DOHH2 (cell line): ENCODE measurements around the gene ABI3BP.

Source experiments
- H3F3A ChIP-seq: fragments of 200-600 bp; sonication (generic), shearing (Covaris generic); 2 replicates; pipeline ENCODE4 v1.6.0; 2016; ENCODE audit warnings: antibody characterized with exemption, mild to moderate bottlenecking; ENCODE audit not compliant: control insufficient read depth, insufficient read depth
- H3K27ac ChIP-seq: fragments of 200-600 bp; sonication (generic); 2 replicates; pipeline ENCODE4 v1.5.1; 2014; ENCODE audit warnings: low read depth, mild to moderate bottlenecking, low read length, moderate library complexity
- H3K27me3 ChIP-seq: fragments of 200-600 bp; sonication (generic); 2 replicates; pipeline ENCODE4 v1.6.1; 2014; ENCODE audit warnings: mild to moderate bottlenecking, low read length, mixed read lengths; ENCODE audit not compliant: control insufficient read depth
- H3K36me3 ChIP-seq: fragments of 200-600 bp; sonication (generic); 2 replicates; pipeline ENCODE4 v1.6.1; 2014; ENCODE audit warnings: mild to moderate bottlenecking, low read length, moderate library complexity, mixed read lengths; ENCODE audit not compliant: control insufficient read depth
- H3K4me1 ChIP-seq: fragments of 200-600 bp; sonication (generic); 2 replicates; pipeline ENCODE4 v1.6.1; 2014; ENCODE audit warnings: mild to moderate bottlenecking, low read length, mixed read lengths; ENCODE audit not compliant: control insufficient read depth
- H3K4me2 ChIP-seq: fragments of 200-600 bp; sonication (generic); 2 replicates; pipeline ENCODE4 v1.6.0; 2014; ENCODE audit warnings: mild to moderate bottlenecking, low read length, moderate library complexity
- H3K4me3 ChIP-seq: fragments of 200-600 bp; sonication (generic); 2 replicates; pipeline ENCODE4 v1.5.1; 2014; ENCODE audit warnings: mild to moderate bottlenecking, low read length, mixed read lengths
- H3K79me2 ChIP-seq: fragments of 200-600 bp; sonication (generic); 2 replicates; pipeline ENCODE4 v1.6.1; 2014; ENCODE audit warnings: mild to moderate bottlenecking, low read length, mixed read lengths; ENCODE audit not compliant: control insufficient read depth
- H3K9me2 ChIP-seq: fragments of 200-600 bp; sonication (generic); replicated peaks from 2 replicates; pipeline ENCODE4 v1.6.1; 2014; ENCODE audit warnings: mild to moderate bottlenecking, low read length, mixed read lengths; ENCODE audit not compliant: control insufficient read depth
- H3K9me3 ChIP-seq: fragments of 200-600 bp; sonication (generic); 2 replicates; pipeline ENCODE4 v1.6.1; 2014; ENCODE audit warnings: antibody characterized with exemption, low read length, mixed read lengths; ENCODE audit not compliant: control insufficient read depth, insufficient read depth
- H4K20me1 ChIP-seq: fragments of 200-600 bp; sonication (generic); 2 replicates; pipeline ENCODE4 v1.6.0; 2014; ENCODE audit warnings: low read depth, mild to moderate bottlenecking, antibody characterized with exemption, low read length, moderate library complexity; ENCODE audit not compliant: control insufficient read depth, insufficient read depth
- CTCF ChIP-seq: fragments of 200-600 bp; sonication (generic); IDR thresholded peaks from one replicate; pipeline ENCODE4 v1.5.1; 2014; ENCODE audit warnings: antibody characterized with exemption, mild to moderate bottlenecking, low read depth, low read length; ENCODE audit not compliant: poor library complexity, severe bottlenecking
- EZH2phosphoT487 ChIP-seq: fragments of 200-600 bp; sonication (generic); IDR thresholded peaks from 2 replicates; pipeline ENCODE4 v1.6.1; 2017; ENCODE audit warnings: borderline replicate concordance, mild to moderate bottlenecking, antibody characterized with exemption, low read length, moderate library complexity, mixed read lengths

The ABI3BP gene

DNA sequence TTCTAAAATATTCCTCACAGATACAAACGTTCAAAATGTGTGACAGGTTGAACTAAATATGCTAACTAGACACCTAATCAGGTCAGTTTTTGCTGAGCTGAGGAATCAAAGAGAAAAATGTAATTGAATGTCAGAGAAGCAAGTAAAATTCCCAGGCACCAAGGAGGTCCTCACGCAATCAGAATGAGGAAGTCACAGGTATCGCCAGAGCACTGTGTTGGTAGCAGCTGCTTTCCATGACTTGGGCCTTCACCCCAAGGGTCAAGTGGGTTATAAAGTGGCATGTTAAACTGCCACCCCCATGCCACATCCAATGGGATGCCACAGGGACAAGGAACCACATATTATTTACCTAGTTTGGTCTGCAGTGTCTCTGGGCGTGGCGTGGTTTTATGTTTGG lies 158.9 kb downstream of the ABI3BP start:
- Histone ChIP-seq H3F3A (no peaks in the 10 kb centered on the region), H3K9me3 (no peaks in the 10 kb centered on the region), H3K27ac (no peak overlapping the region), H3K27me3 (0 out of 2 replicates have a peak, but pooled peaks cover 4% of the 10 kb centered on the region), H3K9me2 (no peaks in the 10 kb centered on the region), H3K4me3 (no peak overlapping the region), H3K79me2 (no peaks in the 10 kb centered on the region), H4K20me1 (no peaks in the 10 kb centered on the region), H3K4me1 (no peaks in the 10 kb centered on the region), H3K36me3 (no peaks in the 10 kb centered on the region), H3K4me2 (no peak overlapping the region)
- TF ChIP-seq CTCF, result no peak
- no peak for TF ChIP-seq EZH2phosphoT487

GRCh38 chr3:100833483-100833882 lies 159.7 kb downstream of the ABI3BP start:
- TF ChIP-seq EZH2phosphoT487 (no peak), CTCF (no peak)
- H3K4me3 ChIP-seq, result no peak overlapping the region
- no peaks in the 10 kb centered on the region for H3K36me3 ChIP-seq
- no peaks in the 10 kb centered on the region for H3K4me1 ChIP-seq
- H3F3A ChIP-seq, result no peaks in the 10 kb centered on the region
- no peaks in the 10 kb centered on the region for H3K79me2 ChIP-seq
- H3K4me2 ChIP-seq, result no peak overlapping the region
- no peaks in the 10 kb centered on the region for H3K9me2 ChIP-seq
- H3K27me3 ChIP-seq, result peaks cover 4% of the 10 kb centered on the region; the same call in 1 of the 2 replicates
- no peaks in the 10 kb centered on the region for H4K20me1 ChIP-seq
- no peak overlapping the region for H3K27ac ChIP-seq
- H3K9me3 ChIP-seq, result no peaks in the 10 kb centered on the region

DNA sequence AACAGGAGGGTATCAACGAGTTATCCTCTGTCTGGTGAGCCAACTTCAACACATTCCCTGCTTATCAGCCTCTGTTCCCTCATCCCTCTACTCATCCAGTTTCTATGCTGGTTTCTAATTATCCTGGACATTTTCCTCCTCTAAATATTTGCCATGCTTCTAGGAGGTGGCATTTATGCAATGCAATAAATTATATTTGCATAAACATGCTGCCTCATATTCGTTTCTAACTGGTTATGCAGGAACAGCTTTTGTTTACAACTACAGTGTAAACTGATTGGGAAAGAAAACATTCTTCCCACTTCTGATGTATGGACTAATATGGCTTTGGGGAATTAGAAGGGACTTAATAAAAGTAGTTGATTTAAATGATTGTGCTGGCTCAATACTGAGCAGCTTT lies 161.6 kb downstream of the ABI3BP start:
- Histone ChIP-seq H3K4me1 (no peaks in the 10 kb centered on the region), H3K9me3 (no peaks in the 10 kb centered on the region), H3F3A (no peaks in the 10 kb centered on the region), H3K9me2 (no peaks in the 10 kb centered on the region), H3K4me2 (no peak overlapping the region), H4K20me1 (no peaks in the 10 kb centered on the region), H3K36me3 (no peaks in the 10 kb centered on the region), H3K79me2 (no peaks in the 10 kb centered on the region), H3K4me3 (no peak overlapping the region), H3K27me3 (no peaks in the 10 kb centered on the region; the same call in 1 of the 2 replicates), H3K27ac (no peak overlapping the region)
- no peak for TF ChIP-seq CTCF
- TF ChIP-seq EZH2phosphoT487, result no peak
